Heart right ventricle (tissue), 16 donors: ENCODE results near the gene GYPC. TPM values are rescaled to one million over a fixed set of nuclear protein-coding genes. Genes with fewer than 3 reads are reported as not detected.
A peak's percentile ranks its signal among the peaks of the same experiment; 100 is the strongest.

Source experiments
- ATAC-seq, 8 donors: fragments of 200-7000 bp; cut with Tn5 transposase; one replicate each; pipeline ENCODE4 v1.9.1; 2020; ENCODE audit warnings: mild to moderate bottlenecking in 8 of 8, moderate library complexity in 8 of 8, moderate number of reproducible peaks in 1 of 8
- DNase-seq, 2 donors: peaks; one replicate each; pipeline ENCODE4 v3.0.0-alpha.2; 2020
- H3K27ac ChIP-seq, 10 donors: fragments of 200-600 bp; sonication (generic) in 2 of 10; one replicate each; pipeline versions ENCODE4 v1.5.0 to v1.8.0; 2020 to 2022; ENCODE audit warnings: mild to moderate bottlenecking in 3 of 10
- H3K27me3 ChIP-seq, 7 donors: fragments of 200-600 bp; one replicate each; pipeline ENCODE4 v1.8.0; 2021 to 2022; ENCODE audit warnings: mild to moderate bottlenecking in 2 of 7
- H3K36me3 ChIP-seq, 9 donors: fragments of 200-600 bp; sonication (generic) in 1 of 9; one replicate each; pipeline versions ENCODE4 v1.5.0 to v1.8.0; 2020 to 2022; ENCODE audit warnings: mild to moderate bottlenecking in 2 of 9
- H3K4me1 ChIP-seq, 9 donors: fragments of 200-600 bp; sonication (generic) in 1 of 9; one replicate each; pipeline versions ENCODE4 v1.5.0 to v1.8.0; 2020 to 2022; ENCODE audit warnings: mild to moderate bottlenecking in 4 of 9
- H3K4me3 ChIP-seq, 10 donors: fragments of 200-600 bp; sonication (generic) in 2 of 10; one replicate each; pipeline versions ENCODE4 v1.5.0 to v1.8.0; 2020 to 2022; ENCODE audit warnings: mild to moderate bottlenecking in 7 of 10, moderate library complexity in 2 of 10
- H3K9me3 ChIP-seq, 11 donors: fragments of 200-600 bp in 10 of 11; sonication (generic) in 2 of 11; one replicate each; pipeline versions ENCODE4 v1.5.0 to v1.8.0; 2013 to 2022; ENCODE audit warnings: mild to moderate bottlenecking in 2 of 11, control low read depth in 1 of 11, moderate library complexity in 1 of 11
- WGBS, 2 donors: extraction: QIAGEN DNeasy Blood & Tissue Kit; methylation state at CpG; one replicate each; pipeline ENCODE4 v1.1.7; 2013; ENCODE audit warnings: inconsistent platforms in 1 of 2; 5-methylcytosine and 5-hydroxymethylcytosine counted together
- intact Hi-C, 10 donors: fragments of 100-400 bp; cut with DNase I; formaldehyde crosslinking; loops; one replicate each; pipeline versions ENCODE4 v1.11.1 to v1.14.2; 2022
- polyA plus RNA-seq, 2 donors: library from polyadenylated mRNA; stranded (reverse); fragments of 200-250 nt; gene quantifications; one replicate each; pipeline ENCODE4 v1.2.3, GENCODE V29; 2013
- total RNA-seq, 10 donors: library from RNA; stranded (reverse); fragmentation: NEBNext Ultra II Directional in 3 of 10; extraction: Animal tissue kit (Norgen Biotek cat#: 25700) in 3 of 10; gene quantifications; one replicate each; pipeline versions ENCODE4 v1.2.1 to v1.2.4, GENCODE V29; 2021 to 2023
- TF ChIP-seq, protein P1 (sequence below), 9 donors: fragments of 200-600 bp; sonication (generic) in 2 of 9; IDR thresholded peaks; one replicate each; pipeline versions ENCODE4 v1.5.0 to v1.8.0; 2021 to 2022; ENCODE audit warnings: antibody characterized with exemption in 9 of 9, mild to moderate bottlenecking in 5 of 9, moderate library complexity in 1 of 9
- donor health status: Arrhythmogenic right ventricular cardiomyopathy.
- donor health status: ischemic (EF 13 %, LVEDD 7.1; RV severe dilation, severe dysfunction).
- donor health status: healthy with polysubstance abuse.
- donor health status: DM: no; HTN: yes; CAD: no.
- donor health status: DM: no; HTN: no; CAD: no.
- donor health status: ischemic (EF 25% LVEDD 6.9; RV normal size, moderate dysfunction).
- donor health status: ischemic (EF 25% LVEDD 5.7; RV mildly dilated, moderate dysfunction).
- donor health status: healthy.
- donor health status: DM: yes; HTN: yes; CAD: no.
- donor health status: Ischemic cardiomyopathy.
- donor health status: ischemic (EF 35%, LVEDD 5.7; RV mildly dilated, moderate dysfunction).
- donor health status: nonischemic (EF 11% LVEDD 7.7; RV severe dilation, severe dysfunction).
- donor health status: DM: yes; HTN: yes; CAD: no.
- donor health status: PGD.
- donor health status: ischemic (EF 29% LVEDD 5.4; RV normal size, mild dysfunction).
- donor health status: nonischemic (EF 23%, LVEDD 6.1; RV moderate dilation, normal function).

GYPC gene
- total and polyA plus RNA-seq, 12 donors = 80.3 to 408 (median 127) TPM

DNA sequence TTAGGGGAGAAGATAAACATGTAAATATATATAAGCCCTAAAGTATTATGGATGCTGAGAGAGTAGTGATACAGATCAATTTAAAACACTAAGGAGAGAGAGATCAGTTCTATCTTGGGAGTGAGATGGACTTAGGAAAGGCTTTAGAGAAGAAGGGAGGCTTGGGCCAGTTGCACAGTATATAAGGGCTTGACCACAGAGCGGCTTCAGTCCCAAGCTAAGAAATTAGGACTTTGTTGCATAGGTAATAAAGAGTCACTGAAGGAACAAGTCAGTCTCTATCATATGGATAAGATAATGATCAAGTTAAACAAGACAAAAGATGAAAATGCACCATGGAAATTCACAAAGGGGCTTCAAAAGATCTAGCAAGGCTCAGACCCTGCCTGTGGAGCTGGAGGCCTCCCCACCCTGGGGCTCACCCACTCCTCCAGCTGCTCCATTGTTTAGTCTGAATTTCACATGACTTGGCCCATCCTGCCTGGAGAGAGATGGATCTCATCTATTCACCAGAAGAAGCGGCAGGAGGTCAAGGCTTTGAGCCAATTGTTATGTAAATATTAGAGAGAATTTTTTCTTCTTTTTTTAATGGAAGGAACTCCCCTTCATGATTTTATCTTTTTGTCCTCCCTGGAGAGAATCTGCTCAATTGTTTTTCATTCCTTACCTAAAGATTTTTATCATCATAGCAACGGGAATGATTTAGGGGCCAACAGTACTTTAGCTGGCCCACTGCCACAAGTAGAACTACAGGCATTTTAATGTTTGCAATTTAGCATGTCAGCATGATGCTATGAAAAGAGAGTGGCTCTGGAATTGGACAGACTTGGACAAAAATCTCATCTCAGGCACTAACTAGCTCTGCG, 44.0 kb downstream of the GYPC start:
- H3K9me3 ChIP-seq = peaks cover 0 to 5% (median 0%) of the 10 kb centered on the region in 11 donors

DNA sequence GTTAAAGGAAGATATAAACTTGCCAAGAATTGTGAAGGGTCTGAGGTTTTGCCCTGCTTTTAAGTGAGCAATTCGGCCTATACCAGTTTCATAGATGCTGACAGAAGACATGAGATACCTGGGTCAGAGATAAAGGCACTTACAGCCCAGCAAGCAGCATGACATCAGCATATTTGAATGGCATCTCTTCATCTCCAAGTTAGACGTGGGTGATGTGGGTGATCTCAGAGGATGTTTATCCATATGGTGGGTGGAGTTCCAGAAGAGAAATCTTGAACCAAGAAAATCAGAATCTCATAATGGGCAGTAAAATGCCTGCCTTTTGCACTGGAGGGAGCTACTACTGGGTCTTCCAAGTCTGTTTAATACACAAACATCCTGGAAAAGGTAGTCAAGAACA, 44.7 kb downstream of the GYPC start:
- no peak for DNase-seq
- H3K4me1 ChIP-seq = peaks cover 8 to 87% (median 37%) of the 10 kb centered on the region in 9 donors
- H3K4me3 ChIP-seq = no peak overlapping the region
- peaks cover 0 to 30% (median 18%) of the 10 kb centered on the region in 9 donors for H3K36me3 ChIP-seq
- TF ChIP-seq, protein P1, sequence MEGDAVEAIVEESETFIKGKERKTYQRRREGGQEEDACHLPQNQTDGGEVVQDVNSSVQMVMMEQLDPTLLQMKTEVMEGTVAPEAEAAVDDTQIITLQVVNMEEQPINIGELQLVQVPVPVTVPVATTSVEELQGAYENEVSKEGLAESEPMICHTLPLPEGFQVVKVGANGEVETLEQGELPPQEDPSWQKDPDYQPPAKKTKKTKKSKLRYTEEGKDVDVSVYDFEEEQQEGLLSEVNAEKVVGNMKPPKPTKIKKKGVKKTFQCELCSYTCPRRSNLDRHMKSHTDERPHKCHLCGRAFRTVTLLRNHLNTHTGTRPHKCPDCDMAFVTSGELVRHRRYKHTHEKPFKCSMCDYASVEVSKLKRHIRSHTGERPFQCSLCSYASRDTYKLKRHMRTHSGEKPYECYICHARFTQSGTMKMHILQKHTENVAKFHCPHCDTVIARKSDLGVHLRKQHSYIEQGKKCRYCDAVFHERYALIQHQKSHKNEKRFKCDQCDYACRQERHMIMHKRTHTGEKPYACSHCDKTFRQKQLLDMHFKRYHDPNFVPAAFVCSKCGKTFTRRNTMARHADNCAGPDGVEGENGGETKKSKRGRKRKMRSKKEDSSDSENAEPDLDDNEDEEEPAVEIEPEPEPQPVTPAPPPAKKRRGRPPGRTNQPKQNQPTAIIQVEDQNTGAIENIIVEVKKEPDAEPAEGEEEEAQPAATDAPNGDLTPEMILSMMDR (IDR thresholded peaks at IDR 0.05) = no peak
- WGBS, 2 donors = 48 to 51% methylated on average over 2 of the region's 2 CpGs
- ATAC-seq = peak in 3 of 8 donors; percentile 6 to 23 (median 6)
- intact Hi-C loops = loop anchor here in 4 of 10 donors (1.0 to 5.0 kb wide), 4 partner anchors 33 to 114 kb away; partner anchors contain the start of gene GYPC (in 2 of the 4)
- peak overlapping the region in 8 of 10 donors; percentile 30 to 75 (median 58) for H3K27ac ChIP-seq
- no peaks in the 10 kb centered on the region for H3K27me3 ChIP-seq
- H3K9me3 ChIP-seq = peaks cover 0 to 5% (median 0%) of the 10 kb centered on the region in 11 donors

More for the DNA sequence above, 44.0 kb downstream of the GYPC start:
- Histone ChIP-seq H3K27me3 (no peaks in the 10 kb centered on the region), H3K4me1 (peaks cover 8 to 79% (median 33%) of the 10 kb centered on the region in 9 donors), H3K27ac (peak overlapping the region in 8 of 10 donors; percentile 35 to 80 (median 58)), H3K36me3 (peaks cover 0 to 38% (median 20%) of the 10 kb centered on the region in 9 donors), H3K4me3 (no peak overlapping the region)
- intact Hi-C loops = loop anchor here in 5 of 10 donors (1.0 to 5.0 kb wide), 4 partner anchors 33 to 114 kb away; partner anchors contain the start of gene GYPC (in 3 of the 5)
- WGBS, 2 donors = 59 to 60% methylated on average over 4 of the region's 4 CpGs
- peak in 1 of 2 donors; percentile 51 for DNase-seq
- TF ChIP-seq, protein P1 (IDR thresholded peaks at IDR 0.05) = no peak
- ATAC-seq = peak in 6 of 8 donors; percentile 43 to 81 (median 62)

DNA sequence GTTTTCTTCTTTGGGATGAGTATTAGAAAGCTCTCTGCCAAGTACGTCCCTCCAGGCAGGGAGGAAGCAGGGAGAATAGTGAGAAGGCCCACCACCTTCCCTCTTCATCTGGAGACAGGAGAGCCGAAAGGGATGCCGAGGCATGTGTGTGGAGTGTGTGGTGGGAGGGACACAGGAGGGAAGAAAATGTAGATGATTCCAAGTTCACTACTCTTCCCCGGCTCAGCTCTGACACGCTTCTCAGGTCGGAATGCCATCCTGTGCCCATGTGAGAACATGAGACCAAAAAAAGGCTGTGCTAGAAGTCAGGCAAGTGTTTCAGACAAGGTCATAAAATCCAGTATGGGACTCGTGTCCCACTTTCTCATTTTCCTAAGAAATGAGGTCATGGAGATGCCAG, 47.4 kb downstream of the GYPC start:
- TF ChIP-seq, protein P1 (IDR thresholded peaks at IDR 0.05) = no peak
- peaks cover 0 to 4% (median 0%) of the 10 kb centered on the region in 9 donors for H3K36me3 ChIP-seq
- no peak for ATAC-seq
- no peak for DNase-seq
- intact Hi-C loops = loop anchor here in 3 of 10 donors (5.0 kb wide), 2 partner anchors 36 to 46 kb away; partner anchors contain the start of gene GYPC (in 2 of the 3)
- peaks cover 8 to 74% (median 36%) of the 10 kb centered on the region in 9 donors for H3K4me1 ChIP-seq
- H3K27ac ChIP-seq = no peak overlapping the region
- H3K27me3 ChIP-seq = no peaks in the 10 kb centered on the region
- no peak overlapping the region for H3K4me3 ChIP-seq
- peaks cover 0 to 5% (median 0%) of the 10 kb centered on the region in 11 donors for H3K9me3 ChIP-seq
- 93% methylated on average over 7 of the region's 7 CpGs for WGBS, 2 donors

DNA sequence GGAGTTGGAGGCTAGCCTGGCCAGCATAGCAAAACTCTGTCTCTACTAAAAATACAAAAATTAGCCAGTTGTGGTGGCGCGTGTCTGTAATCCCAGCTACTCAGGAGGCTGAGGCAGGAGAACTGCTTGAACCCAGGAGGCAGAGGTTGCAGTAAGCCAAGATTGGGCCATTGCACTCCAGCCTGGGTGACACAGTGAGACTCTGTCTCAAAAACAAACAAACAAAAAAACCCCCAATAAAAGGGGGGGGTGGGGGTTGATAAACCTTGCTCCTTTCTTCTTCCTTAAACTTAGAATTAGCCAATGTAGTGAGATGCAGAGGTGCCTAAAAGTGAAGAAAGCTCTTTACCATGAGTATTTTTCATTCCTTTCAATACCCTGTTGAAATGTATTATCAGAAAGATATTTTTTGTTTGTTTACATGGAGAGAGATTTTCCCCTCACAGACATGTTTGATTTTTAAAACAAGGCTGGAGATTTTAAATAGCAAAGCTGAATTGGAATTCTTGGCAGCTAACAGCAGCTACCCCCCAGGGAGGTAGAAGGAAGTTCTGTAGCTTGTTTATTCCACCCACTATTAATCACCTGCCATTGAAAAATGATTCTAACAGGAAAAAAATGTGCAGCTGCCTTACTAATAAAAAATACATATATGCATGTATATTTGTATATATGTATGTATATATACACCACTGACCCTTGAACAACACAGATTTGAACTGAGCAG, 48.6 kb downstream of the GYPC start:
- ATAC-seq = peak in 3 of 8 donors; percentile 37 to 48 (median 37)

More for the DNA sequence above, 48.6 kb downstream of the GYPC start:
- Histone ChIP-seq H3K9me3 (peaks cover 0 to 5% (median 0%) of the 10 kb centered on the region in 11 donors), H3K27me3 (no peaks in the 10 kb centered on the region), H3K36me3 (no peaks in the 10 kb centered on the region), H3K4me1 (peaks cover 6 to 64% (median 34%) of the 10 kb centered on the region in 9 donors), H3K27ac (peak overlapping the region in 5 of 10 donors; percentile 19 to 70 (median 45)), H3K4me3 (no peak overlapping the region)
- peak in 1 of 2 donors; percentile 40 for DNase-seq
- TF ChIP-seq, protein P1 (IDR thresholded peaks at IDR 0.05) = no peak
- intact Hi-C loops = loop anchor here in 3 of 10 donors (5.0 kb wide), 2 partner anchors 37 to 47 kb away; partner anchors contain the start of gene GYPC (in 2 of the 3)
- WGBS, 2 donors = 65 to 68% methylated on average over 2 of the region's 2 CpGs
